PC-9 (cell line): ENCODE data around the gene LYSMD4.

ENCODE experiments used
- EZH2 ChIP-seq: fragments of 200-600 bp; sonication (generic); IDR thresholded peaks from 2 replicates; pipeline ENCODE4 v1.8.0; 2017; ENCODE audit warnings: antibody characterized with exemption, low read depth
- TF ChIP-seq, protein P1 (sequence below): fragments of 200-600 bp; sonication (generic); conservative IDR thresholded peaks from 2 replicates; pipeline ENCODE4 v1.6.1; 2017; ENCODE audit warnings: mixed run types, antibody characterized with exemption, mild to moderate bottlenecking, moderate library complexity

DNA sequence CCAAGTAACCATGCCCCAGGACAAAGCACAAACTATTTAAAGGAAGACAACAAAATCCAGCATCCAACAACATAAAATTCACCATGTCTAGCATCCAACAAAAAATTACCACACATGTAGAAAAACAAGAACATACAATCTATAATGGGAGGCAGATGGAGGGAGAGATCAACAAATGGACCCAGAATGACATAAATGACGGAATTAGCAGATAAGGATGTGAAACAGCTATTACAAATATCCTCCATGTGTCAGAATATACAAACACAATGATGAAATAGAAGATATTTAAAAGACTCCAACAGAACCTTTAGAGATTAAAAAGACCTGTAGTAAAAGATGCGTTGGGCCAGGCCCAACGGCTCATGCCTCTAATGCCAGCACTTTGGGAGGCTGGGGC, 10.8 kb downstream of the LYSMD4 start:
- TF ChIP-seq, protein P1, sequence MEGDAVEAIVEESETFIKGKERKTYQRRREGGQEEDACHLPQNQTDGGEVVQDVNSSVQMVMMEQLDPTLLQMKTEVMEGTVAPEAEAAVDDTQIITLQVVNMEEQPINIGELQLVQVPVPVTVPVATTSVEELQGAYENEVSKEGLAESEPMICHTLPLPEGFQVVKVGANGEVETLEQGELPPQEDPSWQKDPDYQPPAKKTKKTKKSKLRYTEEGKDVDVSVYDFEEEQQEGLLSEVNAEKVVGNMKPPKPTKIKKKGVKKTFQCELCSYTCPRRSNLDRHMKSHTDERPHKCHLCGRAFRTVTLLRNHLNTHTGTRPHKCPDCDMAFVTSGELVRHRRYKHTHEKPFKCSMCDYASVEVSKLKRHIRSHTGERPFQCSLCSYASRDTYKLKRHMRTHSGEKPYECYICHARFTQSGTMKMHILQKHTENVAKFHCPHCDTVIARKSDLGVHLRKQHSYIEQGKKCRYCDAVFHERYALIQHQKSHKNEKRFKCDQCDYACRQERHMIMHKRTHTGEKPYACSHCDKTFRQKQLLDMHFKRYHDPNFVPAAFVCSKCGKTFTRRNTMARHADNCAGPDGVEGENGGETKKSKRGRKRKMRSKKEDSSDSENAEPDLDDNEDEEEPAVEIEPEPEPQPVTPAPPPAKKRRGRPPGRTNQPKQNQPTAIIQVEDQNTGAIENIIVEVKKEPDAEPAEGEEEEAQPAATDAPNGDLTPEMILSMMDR = no peak
- no peak for TF ChIP-seq EZH2
